AG04449 (cell line): ENCODE data around the gene PKNOX1.

Source experiments
- CTCF ChIA-PET: fragments of 350-600 bp; formaldehyde crosslinking; extraction: SDS; loops from one replicate; lab custom pipeline; 2021; ENCODE audit warnings: antibody characterized with exemption; lab: Yijun Ruan, JAX
- POLR2A ChIA-PET: fragments of 400-600, 350-600 bp; formaldehyde crosslinking; extraction: SDS; loops from one replicate; lab custom pipeline; 2020; ENCODE audit warnings: antibody characterized with exemption, inconsistent platforms; lab: Yijun Ruan, JAX
- DNase-seq: peaks from one replicate; pipeline ENCODE4 v3.0.0-alpha.2; 2010; ENCODE audit warnings: low read depth, low spot score
- H3K4me3 ChIP-seq: 2 replicates; pipeline ENCODE4 v1.5.1; 2011; ENCODE audit warnings: low read depth, mild to moderate bottlenecking, control low read depth, low read length
- TF ChIP-seq, protein P1 (sequence below): IDR thresholded peaks from one replicate; pipeline ENCODE4 v1.5.1; 2011; ENCODE audit warnings: mild to moderate bottlenecking, moderate library complexity, low read length, control low read depth, inconsistent platforms; ENCODE audit not compliant: insufficient read depth; ENCODE audit errors: missing control alignments

The PKNOX1 gene

DNA sequence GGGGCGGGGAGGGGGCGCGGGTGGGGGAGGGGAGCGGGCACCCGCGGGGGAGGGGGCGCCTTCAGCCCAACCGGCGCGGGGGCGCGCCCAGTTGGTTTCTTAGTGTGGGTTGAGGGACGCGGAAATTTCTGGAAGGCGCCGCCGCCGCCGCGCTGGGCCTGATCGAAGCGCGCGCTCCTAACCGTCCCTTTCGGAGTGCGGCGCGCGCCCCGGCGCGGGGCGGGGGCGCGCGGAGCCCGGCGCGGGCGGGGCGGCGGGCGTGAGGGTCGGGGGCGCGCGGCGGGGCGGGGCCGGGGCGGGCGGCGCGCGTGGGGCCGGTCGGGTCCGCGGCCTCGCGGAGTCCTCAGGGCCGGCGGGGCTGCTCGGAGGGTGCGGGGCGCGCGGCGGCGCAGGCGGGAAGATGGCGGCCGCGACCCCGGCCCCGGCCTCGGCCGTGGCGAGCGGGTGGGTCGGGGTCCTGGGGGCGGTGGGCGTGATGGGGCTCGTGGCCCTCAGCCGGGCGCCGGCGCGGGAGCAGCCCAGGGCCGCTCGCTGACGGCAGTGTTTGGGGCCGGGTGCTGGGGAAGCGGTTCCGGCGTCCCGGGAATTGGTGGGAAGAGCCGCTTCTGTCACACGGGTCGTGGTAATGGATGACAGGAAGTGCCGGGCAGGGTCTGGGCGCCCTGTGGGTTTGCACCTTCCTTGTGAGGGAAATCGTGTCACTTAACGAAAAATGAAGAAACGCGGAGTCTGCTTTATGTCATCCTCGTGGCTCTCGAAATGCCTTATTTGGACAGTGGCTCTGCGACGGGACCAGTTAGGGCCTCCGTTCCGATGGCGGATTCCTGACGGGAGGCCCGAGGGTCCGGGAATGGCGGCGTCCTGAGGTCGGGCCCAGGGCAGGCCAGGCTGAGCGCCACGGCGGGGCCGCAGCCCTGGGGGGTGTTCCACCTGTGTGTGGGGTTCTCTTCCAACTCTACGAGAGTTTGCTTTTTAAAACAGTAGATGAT, 764 bp downstream of the PKNOX1 start:
- CTCF ChIA-PET, result no interaction called here

GRCh38 chr21:42975886-42976608, 1.7 kb downstream of the PKNOX1 start:
- ChIA-PET CTCF (no interaction called here), POLR2A (no interaction called here)
- DNase-seq, result no peak
- TF ChIP-seq, protein P1, sequence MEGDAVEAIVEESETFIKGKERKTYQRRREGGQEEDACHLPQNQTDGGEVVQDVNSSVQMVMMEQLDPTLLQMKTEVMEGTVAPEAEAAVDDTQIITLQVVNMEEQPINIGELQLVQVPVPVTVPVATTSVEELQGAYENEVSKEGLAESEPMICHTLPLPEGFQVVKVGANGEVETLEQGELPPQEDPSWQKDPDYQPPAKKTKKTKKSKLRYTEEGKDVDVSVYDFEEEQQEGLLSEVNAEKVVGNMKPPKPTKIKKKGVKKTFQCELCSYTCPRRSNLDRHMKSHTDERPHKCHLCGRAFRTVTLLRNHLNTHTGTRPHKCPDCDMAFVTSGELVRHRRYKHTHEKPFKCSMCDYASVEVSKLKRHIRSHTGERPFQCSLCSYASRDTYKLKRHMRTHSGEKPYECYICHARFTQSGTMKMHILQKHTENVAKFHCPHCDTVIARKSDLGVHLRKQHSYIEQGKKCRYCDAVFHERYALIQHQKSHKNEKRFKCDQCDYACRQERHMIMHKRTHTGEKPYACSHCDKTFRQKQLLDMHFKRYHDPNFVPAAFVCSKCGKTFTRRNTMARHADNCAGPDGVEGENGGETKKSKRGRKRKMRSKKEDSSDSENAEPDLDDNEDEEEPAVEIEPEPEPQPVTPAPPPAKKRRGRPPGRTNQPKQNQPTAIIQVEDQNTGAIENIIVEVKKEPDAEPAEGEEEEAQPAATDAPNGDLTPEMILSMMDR, result no peak
- H3K4me3 ChIP-seq, result peak overlapping the region; percentile 64

More for the DNA sequence above, 764 bp downstream of the PKNOX1 start:
- TF ChIP-seq, protein P1, result no peak
- peak overlapping the region; percentile 64 for H3K4me3 ChIP-seq
- POLR2A ChIA-PET, result no interaction called here
- no peak for DNase-seq

DNA sequence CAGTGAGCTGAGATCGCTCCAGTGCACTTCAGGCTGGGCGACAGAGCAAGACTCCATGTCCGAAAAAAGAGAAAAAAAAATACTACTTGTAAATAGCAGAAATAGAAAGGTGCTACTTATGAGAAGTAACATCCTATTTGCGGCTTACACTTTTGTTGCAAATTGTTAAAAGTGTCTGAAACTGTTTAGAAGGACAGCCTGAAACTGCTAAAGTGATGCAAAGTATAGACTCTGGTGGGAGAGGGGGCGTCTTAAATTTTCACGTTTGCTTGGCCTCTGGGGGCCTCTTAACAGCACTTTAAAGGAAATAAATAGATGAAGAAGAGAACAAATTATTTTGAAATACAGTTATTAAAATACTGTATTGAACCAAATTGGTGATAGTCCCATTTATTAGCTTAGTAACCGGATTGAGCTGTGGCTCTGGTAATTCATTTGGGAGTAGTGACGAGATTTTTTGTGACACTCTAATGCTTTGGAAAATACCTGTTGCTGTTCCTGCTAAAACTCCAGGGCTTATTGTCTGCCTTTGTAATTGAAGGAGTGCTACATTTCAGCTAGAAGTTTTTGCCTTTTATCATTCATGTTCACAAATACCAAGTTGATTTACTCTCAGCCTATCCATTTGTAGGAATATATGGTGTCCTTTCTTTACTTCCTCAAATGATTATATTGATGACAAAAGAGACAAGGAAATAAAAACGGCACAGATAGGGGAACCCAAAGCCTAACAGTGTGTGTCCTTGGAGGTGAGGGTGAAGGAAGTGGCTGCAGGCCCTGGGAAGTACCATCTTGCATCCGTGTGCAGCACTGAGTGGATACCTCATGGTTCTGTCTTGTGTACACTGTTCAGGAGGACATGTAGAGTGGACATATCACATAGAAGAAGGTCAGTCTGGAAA, 6.2 kb downstream of the PKNOX1 start:
- H3K4me3 ChIP-seq, result no peak overlapping the region
- POLR2A ChIA-PET, result interaction anchor here (0.7 kb wide), 1 partner anchor 23 kb away, joined by 4 read pairs; no protein-coding TSS in a partner anchor
- CTCF ChIA-PET, result interaction anchor here (1.6 to 1.8 kb wide), 2 partner anchors 9 to 12 kb away, joined by 4 to 5 read pairs; no protein-coding TSS in a partner anchor
- TF ChIP-seq, protein P1, result no peak
- DNase-seq, result no peak

GRCh38 chr21:42981214-42981523, 6.8 kb downstream of the PKNOX1 start:
- H3K4me3 ChIP-seq, result no peak overlapping the region
- TF ChIP-seq, protein P1, result no peak
- DNase-seq, result no peak
- ChIA-PET POLR2A (no interaction called here), CTCF (interaction anchor here (1.6 to 1.8 kb wide), 2 partner anchors 9 to 11 kb away, joined by 4 to 5 read pairs; no protein-coding TSS in a partner anchor)

GRCh38 chr21:42981862-42982261, 7.5 kb downstream of the PKNOX1 start:
- ChIA-PET POLR2A (no interaction called here), CTCF (interaction anchor here (1.6 to 1.8 kb wide), 2 partner anchors 8 to 10 kb away, joined by 4 to 5 read pairs; no protein-coding TSS in a partner anchor)
- TF ChIP-seq, protein P1, result no peak
- no peak overlapping the region for H3K4me3 ChIP-seq
- no peak for DNase-seq
